Left lobe of liver (tissue), 2 donors: ENCODE measurements around the gene APLP1. TPM values are rescaled to one million over a fixed set of nuclear protein-coding genes. Genes with fewer than 3 reads are reported as not detected.
"Not testable (repeated sequence)": the region's sequence is repeated elsewhere in the genome, so short reads cannot be mapped to it uniquely, and the experiment has no call there.

Experiments
- ATAC-seq: fragments of 200-7000 bp; cut with Tn5 transposase; one replicate; pipeline ENCODE4 v1.9.1; 2020; ENCODE audit warnings: mild to moderate bottlenecking, moderate library complexity
- DNase-seq: peaks from one replicate; pipeline ENCODE4 v3.0.0-alpha.2; 2020; ENCODE audit warnings: low spot score
- total RNA-seq: library from RNA; stranded (reverse); gene quantifications from one replicate; pipeline ENCODE4 v1.2.1, GENCODE V29; 2021
- donor health status: DM: no; HTN: no; CAD: no; lungs with moderate emphysema.
- donor health status: DM: no; HTN: yes; CAD: no.

APLP1 gene
- total RNA-seq, 1 donor from 2014 or later = 0.40 TPM

DNA sequence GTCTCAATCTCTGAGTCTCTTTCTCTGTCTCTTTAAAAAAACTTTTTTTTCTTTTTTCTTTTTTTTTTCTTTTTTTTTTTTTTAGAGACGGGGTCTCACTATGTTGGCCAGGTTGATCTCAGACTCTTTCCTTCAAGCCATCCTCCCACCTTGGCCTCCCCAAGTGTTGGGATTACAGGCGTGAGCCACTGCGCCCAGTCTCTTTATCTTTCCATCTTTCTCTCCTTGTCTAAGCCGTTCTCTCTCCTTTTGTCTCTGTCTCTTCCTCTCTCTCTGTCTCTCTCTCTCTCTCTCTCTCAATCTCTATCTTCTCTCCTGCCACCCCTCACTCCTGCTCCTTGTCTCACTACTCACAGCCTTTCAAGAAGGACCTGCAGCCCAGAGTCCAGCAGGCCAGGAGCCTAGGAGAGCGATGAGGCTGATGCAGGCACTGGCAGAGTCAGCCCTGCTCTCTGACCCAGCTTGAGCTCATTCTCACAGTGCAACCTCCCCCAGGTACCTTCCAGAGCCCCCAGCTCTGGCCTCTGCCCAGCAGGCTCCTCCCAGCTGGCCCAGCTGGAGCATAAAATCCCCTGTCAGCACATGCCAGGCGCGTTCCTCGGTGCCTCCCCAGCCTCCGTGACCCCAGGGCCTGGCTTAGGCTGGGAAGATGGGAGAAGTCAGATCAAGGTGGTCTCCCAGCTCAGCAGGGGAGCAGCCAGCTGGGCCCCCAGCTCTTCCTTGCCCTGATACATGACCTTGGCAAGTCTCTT lies 16.2 kb upstream of the APLP1 start, which contains the start of gene NPHS1:
TSS of gene NPHS1 (minus strand) at position 476 of the 752 bp plus-strand sequence. CDS start 667 bp downstream, outside the sequence.
- DNase-seq = no peak
- no peak for ATAC-seq

DNA sequence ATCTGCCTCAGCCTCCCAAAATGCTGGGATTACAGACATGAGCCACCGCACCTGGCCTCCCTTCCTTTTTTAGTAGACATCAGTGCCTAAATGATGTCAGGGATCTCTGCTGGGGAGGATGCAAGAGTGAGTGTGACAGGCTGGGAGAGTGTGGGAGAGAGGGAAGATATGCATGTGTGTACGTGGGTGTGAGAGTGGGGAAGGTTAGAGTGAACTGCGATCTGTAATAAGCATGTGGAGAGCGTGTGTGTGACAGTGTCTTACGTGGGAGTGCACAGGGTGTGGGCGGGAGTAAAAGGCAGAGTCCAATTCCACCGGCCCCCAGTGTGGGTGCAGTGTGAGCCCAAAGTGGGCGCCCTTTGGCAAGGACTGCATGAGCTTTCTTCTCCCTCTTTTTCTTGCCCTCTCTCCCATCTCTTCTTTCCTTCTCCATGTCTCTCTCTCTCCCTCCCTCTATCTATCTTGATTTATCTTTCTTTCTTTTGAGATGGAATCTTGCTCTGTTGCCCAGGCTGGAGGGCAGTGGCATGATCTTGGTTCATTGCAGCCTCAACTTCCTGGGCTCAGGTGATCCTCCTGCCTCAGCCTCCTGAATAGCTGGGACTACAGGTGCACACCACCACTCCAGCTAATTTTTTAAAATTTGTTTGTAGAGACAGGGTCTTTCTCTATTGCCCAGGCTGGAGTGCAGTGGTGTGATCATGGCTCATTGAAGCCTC lies 15.2 kb upstream of the APLP1 start:
- DNase-seq (no peak), ATAC-seq (no peak)

DNA sequence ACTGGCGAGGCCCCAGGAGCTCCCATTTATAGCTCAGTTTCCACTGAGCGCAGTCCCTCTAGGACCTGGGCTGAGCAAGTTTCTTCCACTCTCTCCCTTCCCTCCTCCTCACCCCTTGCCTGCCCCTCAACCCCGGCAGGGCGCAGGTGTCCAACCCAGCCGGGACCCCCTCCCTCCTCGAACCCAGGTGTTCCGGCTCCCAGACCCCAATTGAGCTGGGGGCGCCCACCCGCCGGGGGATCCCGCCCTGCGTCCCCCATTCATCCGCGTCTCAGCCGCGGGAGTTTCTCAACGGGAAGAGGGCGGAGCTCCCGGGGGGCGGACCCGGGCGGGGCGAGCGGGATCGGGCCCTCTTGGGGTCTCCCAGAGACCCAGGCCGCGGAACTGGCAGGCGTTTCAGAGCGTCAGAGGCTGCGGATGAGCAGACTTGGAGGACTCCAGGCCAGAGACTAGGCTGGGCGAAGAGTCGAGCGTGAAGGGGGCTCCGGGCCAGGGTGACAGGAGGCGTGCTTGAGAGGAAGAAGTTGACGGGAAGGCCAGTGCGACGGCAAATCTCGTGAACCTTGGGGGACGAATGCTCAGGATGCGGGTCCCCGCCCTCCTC lies 11.7 kb upstream of the APLP1 start, which contains the start of gene KIRREL2:
TSS of gene KIRREL2 (plus strand) at position 366 of the 604 bp plus-strand sequence. CDS start at position 575, 209 bp downstream.
- peak; percentile 10 for ATAC-seq
- no peak for DNase-seq

DNA sequence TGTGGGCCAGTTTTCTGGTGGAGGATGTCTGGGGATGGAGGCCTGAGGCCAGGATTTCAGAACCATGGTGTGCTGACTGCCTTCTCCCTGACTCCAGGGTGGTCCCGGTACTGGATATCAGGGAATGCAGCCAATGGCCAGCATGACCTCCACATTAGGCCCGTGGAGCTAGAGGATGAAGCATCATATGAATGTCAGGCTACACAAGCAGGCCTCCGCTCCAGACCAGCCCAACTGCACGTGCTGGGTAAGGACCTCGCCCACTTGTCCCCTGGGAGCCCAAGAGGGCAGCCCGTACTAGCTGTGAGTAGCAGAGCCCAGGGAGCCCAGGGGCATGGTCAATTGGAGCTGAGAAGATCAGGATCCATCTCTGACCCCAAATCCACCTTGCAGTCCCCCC lies 10.1 kb upstream of the APLP1 start:
- DNase-seq = no peak
- no peak for ATAC-seq

DNA sequence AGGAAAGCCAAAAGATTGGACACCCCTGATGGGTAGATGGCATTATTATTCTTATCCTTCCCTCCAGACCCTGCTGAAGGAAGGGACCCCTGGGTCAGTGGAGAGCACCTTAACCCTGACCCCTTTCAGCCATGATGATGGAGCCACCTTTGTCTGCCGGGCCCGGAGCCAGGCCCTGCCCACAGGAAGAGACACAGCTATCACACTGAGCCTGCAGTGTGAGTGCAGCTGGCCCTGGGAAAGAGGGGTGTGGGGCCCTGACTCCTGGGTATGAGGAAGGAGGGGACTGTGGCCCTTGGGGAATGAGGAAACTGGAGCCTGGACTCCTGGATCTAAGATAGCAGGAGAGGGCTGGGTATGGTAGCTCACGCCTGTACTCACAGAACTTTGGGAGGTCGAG lies 9.0 kb upstream of the APLP1 start:
- no peak for DNase-seq
- ATAC-seq = no peak

DNA sequence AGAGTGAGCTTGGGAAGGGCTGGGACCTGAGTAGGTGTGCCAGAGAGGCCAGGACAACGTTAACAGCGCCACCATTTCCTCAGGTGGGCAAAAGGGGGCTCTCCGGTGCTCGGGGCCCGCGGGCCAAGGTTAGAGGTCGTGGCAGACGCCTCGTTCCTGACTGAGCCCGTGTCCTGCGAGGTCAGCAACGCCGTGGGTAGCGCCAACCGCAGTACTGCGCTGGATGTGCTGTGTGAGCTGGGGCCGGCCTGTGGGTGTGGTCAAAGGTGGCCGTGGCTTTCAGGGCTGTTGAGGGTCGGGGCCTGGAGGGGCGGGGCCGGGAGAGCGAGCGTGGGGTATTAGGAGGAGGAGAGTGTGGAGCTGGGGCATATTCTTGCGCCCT lies 7.9 kb upstream of the APLP1 start:
- no peak for DNase-seq
- ATAC-seq = no peak

DNA sequence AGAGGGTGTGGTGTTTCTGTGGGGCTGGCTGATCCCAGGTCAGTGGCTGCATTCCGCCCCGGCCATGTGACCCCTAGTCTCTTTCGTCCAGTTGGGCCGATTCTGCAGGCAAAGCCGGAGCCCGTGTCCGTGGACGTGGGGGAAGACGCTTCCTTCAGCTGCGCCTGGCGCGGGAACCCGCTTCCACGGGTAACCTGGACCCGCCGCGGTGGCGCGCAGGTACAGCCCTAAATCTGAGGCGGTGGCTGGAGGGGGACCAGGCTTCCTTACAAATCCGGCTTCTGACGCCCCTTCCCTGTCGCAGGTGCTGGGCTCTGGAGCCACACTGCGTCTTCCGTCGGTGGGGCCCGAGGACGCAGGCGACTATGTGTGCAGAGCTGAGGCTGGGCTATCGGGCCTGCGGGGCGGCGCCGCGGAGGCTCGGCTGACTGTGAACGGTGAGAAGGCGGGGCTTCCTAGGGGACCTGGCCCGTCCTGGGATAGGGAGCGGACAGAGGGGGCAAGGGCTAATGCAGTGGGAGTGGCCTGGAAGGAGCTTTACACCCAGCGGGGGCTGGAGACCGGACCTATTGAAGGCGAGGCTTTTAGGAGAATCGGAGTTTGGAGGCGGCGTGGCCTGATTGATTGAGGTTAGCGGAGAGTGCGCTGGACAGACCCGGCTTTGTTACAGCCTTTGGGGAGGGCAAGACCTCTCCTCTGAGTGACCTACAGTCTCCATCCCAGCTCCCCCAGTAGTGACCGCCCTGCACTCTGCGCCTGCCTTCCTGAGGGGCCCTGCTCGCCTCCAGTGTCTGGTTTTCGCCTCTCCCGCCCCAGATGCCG lies 7.3 kb upstream of the APLP1 start:
- ATAC-seq = peak; percentile 67
- DNase-seq = no peak

DNA sequence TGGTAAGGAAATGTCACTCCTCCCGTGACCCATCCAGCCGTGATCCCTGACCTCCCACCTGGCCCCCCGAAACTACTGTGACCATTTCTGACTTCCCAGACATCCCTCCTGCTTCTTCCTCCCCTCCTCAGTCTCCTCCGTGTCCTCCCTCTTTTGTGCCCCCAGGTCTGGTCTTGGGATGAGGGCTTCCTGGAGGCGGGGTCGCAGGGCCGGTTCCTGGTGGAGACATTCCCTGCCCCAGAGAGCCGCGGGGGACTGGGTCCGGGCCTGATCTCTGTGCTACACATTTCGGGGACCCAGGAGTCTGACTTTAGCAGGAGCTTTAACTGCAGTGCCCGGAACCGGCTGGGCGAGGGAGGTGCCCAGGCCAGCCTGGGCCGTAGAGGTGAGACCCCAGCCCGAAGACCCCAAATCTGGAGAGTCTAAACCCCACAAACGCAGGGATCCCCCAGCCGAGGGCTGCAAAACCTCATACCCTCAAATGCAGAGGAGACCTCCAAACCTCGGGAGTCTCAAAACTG lies 6.7 kb upstream of the APLP1 start:
- DNase-seq (no peak), ATAC-seq (no peak)

DNA sequence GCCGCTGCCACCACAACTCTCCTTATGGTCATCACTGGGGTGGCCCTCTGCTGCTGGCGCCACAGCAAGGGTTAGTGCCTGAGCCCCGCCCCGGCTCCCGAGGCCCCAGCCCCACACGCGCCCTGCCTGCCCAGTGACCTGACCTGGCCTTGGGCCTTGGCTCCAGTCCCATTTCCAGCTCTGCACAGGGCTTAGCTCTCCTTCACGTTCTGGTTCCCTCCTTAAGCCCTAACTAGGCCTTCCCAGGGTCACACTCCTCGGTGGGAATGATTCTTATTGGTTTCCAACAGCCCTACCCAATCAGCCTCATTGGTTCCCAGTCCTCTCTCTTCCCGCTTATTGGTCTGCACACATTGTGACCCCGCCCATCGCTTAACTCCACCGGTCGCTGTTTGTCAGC lies 5.8 kb upstream of the APLP1 start:
- peak; percentile 71 for ATAC-seq
- DNase-seq = no peak

DNA sequence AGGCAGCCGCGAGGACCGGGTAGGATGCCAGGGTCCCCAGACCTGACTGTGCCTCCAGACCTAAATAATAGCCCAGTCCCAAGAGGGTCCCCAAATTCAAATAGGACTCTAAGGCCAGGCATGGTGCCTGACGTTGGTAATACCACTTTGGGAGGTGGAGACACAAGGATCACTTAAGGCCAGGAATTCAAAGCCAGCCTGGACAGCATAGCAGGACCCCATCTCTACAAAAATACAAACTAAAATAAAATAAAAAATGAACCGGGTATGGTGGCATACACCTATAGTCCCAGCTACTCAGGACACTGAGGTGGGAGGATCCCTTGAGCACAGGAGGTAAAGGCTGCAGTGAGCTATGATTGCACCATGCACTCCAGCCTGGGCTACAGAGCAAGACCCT lies 5.4 kb upstream of the APLP1 start:
- DNase-seq = no peak
- no peak for ATAC-seq

DNA sequence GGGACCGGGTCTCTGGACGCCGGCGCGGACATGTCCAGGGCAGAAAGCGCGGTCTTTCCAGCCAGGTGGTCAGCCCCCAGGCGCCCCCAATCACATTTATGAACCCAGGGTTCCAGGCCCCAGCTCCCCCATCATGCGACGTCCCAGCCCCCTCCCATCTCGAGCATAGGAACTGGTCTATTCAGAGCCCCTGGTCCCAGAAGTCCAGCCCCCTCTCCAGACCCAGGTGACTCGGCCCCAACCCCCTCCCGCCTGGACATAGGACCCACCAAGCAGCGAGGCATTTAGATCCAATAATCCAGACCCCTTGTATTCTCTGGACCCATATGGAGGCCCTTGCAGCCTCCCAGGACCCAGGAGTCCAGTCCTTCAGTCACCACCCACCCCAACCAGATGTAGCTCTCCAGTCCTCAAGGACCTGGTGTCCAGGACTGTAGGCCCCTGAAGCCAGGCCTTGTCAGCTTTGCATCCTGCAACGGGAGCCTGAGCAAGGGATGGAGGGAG lies 501 bp downstream of the APLP1 start:
- DNase-seq = no peak

DNA sequence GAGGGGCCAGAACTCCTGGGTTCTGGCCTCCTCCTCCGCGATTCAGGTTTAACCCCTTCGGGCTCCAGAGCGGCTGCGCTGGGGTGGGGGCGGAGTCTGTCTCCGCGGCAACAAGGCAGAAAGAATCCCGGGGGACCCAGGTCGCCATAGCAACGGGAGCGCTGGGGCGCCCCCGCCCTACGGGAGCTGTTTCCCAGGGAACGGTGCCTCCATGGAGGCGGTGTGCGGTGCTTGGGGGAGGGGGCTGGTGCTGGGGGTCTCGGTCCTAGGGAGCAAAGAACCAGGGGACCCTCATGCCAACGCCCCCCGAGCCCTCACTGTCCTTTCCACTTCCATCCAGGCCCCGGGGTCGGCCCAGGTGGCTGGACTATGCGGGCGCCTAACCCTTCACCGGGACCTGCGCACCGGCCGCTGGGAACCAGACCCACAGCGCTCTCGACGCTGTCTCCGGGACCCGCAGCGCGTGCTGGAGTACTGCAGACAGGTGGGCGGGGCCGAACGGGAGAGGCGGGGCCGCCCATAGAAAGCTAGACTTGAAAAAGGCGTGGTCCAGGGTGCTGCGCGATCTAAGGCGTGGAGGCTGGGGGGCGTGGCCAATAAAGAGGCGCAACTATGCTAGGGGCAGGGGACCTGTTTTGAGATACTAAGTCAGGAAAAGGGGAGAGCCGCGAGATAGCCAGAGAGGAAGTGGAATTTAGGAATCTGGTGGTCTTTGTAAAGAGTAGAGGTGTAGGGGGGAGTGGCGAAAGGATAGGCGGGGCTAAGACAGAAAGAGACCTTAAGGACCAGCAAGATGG lies 1.2 kb downstream of the APLP1 start:
- ATAC-seq (peak; percentile 10), DNase-seq (no peak)

More for the DNA sequence above, 501 bp downstream of the APLP1 start:
- ATAC-seq = no peak

DNA sequence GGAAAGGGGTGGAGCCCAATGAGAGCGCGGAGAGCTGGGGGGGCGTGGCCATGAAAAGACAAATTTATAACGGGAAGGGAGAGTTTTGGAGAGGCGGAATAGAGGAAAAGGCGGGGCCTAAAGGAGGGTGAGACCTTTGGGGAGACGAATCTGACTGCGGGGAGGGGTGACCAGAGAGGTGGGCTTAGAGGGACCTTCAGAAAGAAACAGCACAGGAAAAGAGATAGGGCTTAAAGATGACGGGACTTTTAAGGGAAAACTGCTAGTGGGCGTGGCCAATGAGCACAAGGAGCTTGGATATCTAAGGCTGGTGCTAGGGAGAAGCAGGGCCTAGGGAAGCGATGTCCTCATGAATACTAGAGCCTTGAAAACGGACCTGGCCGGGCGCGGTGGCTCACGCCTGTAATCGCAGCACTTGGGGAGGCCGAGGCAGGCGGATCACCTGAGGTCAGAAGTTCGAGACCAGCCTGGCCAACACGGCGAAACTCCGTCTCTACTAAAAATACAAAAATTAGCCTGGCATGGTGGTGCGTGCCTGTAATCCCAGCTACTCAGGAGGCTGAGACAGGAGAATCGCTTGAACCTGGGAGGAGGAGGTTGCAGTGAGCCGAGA lies 1.9 kb downstream of the APLP1 start:
- ATAC-seq, DNase-seq: not testable (repeated sequence)

DNA sequence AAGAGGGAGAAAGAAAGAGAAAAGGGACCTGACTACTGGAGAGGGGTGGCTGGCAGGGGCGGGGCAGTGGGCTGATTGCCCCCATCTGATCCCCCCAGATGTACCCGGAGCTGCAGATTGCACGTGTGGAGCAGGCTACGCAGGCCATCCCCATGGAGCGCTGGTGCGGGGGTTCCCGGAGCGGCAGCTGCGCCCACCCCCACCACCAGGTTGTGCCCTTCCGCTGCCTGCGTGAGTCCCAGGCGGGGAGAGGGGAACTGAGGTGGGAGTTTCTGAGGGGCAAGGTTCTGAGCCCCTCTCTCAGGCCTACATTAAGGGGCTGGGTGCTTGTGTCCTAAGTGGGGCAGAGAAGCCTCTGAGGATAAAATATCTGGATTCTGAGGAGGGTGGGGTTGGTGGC lies 2.4 kb downstream of the APLP1 start:
- DNase-seq (no peak), ATAC-seq (no peak)

DNA sequence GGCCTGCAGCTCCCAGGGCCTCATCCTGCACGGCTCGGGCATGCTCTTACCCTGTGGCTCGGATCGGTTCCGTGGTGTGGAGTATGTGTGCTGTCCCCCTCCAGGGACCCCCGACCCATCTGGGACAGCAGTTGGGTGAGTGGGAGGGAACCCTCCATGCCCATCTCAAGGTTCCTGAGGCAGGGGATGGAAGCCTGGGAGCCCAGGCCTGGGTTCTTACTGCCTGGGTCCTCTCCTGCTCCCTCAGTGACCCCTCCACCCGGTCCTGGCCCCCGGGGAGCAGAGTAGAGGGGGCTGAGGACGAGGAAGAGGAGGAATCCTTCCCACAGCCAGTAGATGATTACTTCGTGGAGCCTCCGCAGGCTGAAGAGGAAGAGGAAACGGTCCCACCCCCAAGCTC lies 3.2 kb downstream of the APLP1 start:
- DNase-seq (no peak), ATAC-seq (no peak)

DNA sequence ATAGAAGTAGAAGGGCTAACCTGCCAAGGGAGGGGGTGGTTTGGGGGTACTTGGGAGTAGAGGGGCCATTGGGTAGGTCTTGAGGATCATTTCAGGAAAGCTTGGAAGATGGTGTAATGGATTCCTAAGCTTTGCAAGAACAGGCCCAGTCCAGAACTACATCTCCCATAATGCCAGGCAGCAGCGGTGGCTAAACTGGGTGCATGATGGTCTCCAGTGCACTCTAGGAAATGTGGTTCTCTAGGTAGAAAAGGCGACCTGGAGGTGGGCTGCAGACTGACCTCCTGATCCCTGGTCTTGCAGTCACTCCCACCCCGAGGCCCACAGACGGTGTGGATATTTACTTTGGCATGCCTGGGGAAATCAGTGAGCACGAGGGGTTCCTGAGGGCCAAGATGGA lies 3.8 kb downstream of the APLP1 start:
- ATAC-seq = no peak
- DNase-seq = no peak

DNA sequence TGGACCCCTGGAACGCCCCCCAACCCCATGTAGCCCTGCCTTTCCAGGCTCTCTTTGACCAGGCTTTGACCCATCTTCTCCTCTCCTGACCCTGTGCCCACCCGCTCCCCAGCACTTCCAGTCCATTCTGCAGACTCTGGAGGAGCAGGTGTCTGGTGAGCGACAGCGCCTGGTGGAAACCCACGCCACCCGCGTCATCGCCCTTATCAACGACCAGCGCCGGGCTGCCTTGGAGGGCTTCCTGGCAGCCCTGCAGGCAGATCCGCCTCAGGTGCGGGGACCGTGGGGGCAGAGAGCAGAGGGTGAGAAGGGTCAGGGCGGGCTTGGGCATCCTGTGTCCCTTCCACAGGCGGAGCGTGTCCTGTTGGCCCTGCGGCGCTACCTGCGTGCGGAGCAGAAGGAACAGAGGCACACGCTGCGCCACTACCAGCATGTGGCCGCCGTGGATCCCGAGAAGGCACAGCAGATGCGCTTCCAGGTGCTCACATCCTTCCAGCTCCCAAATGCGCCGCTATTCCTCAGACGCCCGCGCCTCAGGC lies 6.1 kb downstream of the APLP1 start:
- DNase-seq (no peak), ATAC-seq (no peak)

DNA sequence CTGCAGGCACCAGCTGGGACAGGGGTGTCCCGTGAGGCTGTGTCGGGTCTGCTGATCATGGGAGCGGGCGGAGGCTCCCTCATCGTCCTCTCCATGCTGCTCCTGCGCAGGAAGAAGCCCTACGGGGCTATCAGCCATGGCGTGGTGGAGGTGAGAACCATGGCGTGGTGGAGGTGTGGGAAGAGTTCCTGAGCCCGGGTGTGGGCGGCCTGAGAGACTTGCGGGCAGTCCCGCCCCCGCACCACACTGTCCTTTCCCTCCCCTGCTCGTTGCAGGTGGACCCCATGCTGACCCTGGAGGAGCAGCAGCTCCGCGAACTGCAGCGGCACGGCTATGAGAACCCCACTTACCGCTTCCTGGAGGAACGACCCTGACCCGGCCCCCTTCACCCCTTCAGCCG lies 10.7 kb downstream of the APLP1 start:
- no peak for ATAC-seq

DNA sequence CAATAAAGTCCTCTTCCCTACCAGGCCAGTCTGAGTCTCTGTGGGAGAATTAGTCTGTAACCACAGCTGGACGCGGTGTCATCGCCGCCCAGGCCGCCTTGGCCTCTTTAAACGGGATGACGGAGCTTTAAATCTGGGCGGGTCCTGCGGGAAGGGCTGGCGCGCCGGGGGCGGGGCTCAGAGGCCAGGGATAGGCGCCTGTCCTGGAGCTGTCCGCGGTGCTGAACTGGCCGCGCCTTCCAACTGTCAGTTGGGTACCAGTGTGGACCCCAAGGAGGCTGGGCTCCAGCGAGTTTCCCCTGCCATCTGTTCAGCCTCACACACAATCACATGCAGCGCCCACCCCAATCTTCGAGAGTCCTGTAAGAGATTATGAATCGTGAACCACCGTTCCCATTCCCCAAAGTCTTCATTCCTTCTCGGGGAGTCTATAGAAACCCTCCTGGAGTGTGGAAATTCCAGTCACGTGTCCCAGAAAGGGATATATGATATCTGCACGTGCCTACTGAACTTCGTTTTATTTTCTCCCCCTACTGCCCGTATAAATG lies 11.5 kb downstream of the APLP1 start:
- peak; percentile 99 for ATAC-seq

More for the DNA sequence above, 10.7 kb downstream of the APLP1 start:
- no peak for DNase-seq

More for the DNA sequence above, 11.5 kb downstream of the APLP1 start:
- peak; percentile 88 for DNase-seq
